H1 (cell line): Measurements from ENCODE around the gene URAD. TPM values are rescaled to one million over a fixed set of nuclear protein-coding genes. Genes with fewer than 3 reads are reported as not detected.

ENCODE experiments used
- CTCF ChIA-PET: fragments of 300-600 bp; sonication (Branson Sonifier 250); formaldehyde crosslinking; loops from one replicate; lab custom pipeline; 2021; ENCODE audit not compliant: partially characterized antibody; lab: Charles Lee
- POLR2A ChIA-PET: fragments of 300-600 bp; sonication (Branson Sonifier 250); formaldehyde crosslinking; loops from one replicate; lab custom pipeline; 2021; ENCODE audit warnings: inconsistent platforms; ENCODE audit not compliant: partially characterized antibody; lab: Charles Lee
- DNase-seq, 2 experiments: peaks; one replicate each; pipeline versions ENCODE4 v3.0.0 to v3.0.0-alpha.2; 2010 to 2022; ENCODE audit warnings: low spot score in 2 of 2, low read depth in 1 of 2, mixed read lengths in 1 of 2
- FAIRE-seq: peaks from 2 replicates; lab custom pipeline; 2011; peaks lifted over from hg19 to GRCh38; lab: Jason Lieb, UNC
- H2AFZ ChIP-seq: 2 replicates; pipeline ENCODE4 v1.8.1; 2012; ENCODE audit warnings: low read length, inconsistent platforms
- H2AK5ac ChIP-seq: 2 replicates; pipeline ENCODE4 v1.6.1; 2013; ENCODE audit warnings: low read depth, low read length
- H2BK120ac ChIP-seq: replicated peaks from 2 replicates; pipeline ENCODE3; 2013; ENCODE audit warnings: low read depth, low read length, inconsistent platforms
- H2BK12ac ChIP-seq: 2 replicates; pipeline ENCODE4 v1.6.1; 2013; ENCODE audit warnings: low read depth, low read length
- H2BK15ac ChIP-seq: 2 replicates; pipeline ENCODE4 v1.6.1; 2013; ENCODE audit warnings: low read length
- H2BK20ac ChIP-seq: 2 replicates; pipeline ENCODE4 v1.6.1; 2013; ENCODE audit warnings: low read length
- H2BK5ac ChIP-seq: 2 replicates; pipeline ENCODE4 v1.6.1; 2013; ENCODE audit warnings: low read depth, low read length
- H3K14ac ChIP-seq: 2 replicates; pipeline ENCODE4 v1.6.1; 2013; ENCODE audit warnings: inconsistent platforms; ENCODE audit not compliant: insufficient read length
- H3K18ac ChIP-seq: 2 replicates; pipeline ENCODE4 v1.6.1; 2013; ENCODE audit warnings: low read length; ENCODE audit errors: extremely low read depth
- H3K23ac ChIP-seq: 2 replicates; pipeline ENCODE4 v1.6.1; 2013; ENCODE audit warnings: inconsistent platforms; ENCODE audit not compliant: insufficient read length
- H3K23me2 ChIP-seq: 2 replicates; pipeline ENCODE4 v1.6.1; 2013; ENCODE audit warnings: low read depth, low read length
- H3K27ac ChIP-seq: 2 replicates; pipeline ENCODE4 v1.6.1; 2011; ENCODE audit warnings: low read depth, low read length, inconsistent platforms
- H3K27me3 ChIP-seq, 4 experiments: replicated peaks in 1 of 4; 1 replicate in 1 of 4; 2 replicates in 3 of 4; pipeline versions ENCODE4 v1.6.1 to v1.8.1; 2011 to 2013; ENCODE audit warnings: low read length in 3 of 4, mild to moderate bottlenecking in 3 of 4, inconsistent platforms in 2 of 4, mixed read lengths in 2 of 4, moderate library complexity in 1 of 4; ENCODE audit not compliant: control insufficient read depth in 3 of 4, insufficient read depth in 3 of 4; ENCODE audit errors: extremely low read depth in 1 of 4
- H3K36me3 ChIP-seq, 4 experiments: 2 replicates each; pipeline versions ENCODE4 v1.6.1 to v1.8.1; 2011 to 2013; ENCODE audit warnings: mild to moderate bottlenecking in 4 of 4, low read length in 3 of 4, moderate library complexity in 2 of 4, control low read depth in 1 of 4, inconsistent platforms in 1 of 4; ENCODE audit not compliant: insufficient read depth in 4 of 4, control insufficient read depth in 2 of 4
- H3K4ac ChIP-seq: replicated peaks from 2 replicates; pipeline ENCODE3; 2013; ENCODE audit warnings: low read length, low read depth, mixed read lengths, inconsistent platforms; ENCODE audit not compliant: insufficient read length
- H3K4me1 ChIP-seq, 4 experiments: replicated peaks in 1 of 4; 1 replicate in 1 of 4; 2 replicates in 3 of 4; pipeline versions ENCODE4 v1.6.1 to v1.8.1; 2011 to 2013; ENCODE audit warnings: low read length in 3 of 4, inconsistent platforms in 2 of 4, mixed read lengths in 1 of 4; ENCODE audit not compliant: insufficient read depth in 4 of 4, control insufficient read depth in 3 of 4
- H3K4me2 ChIP-seq, 2 experiments: 2 replicates each; pipeline versions ENCODE4 v1.6.1 to v1.8.1; 2011 to 2013; ENCODE audit warnings: low read depth in 2 of 2, low read length in 2 of 2, control low read depth in 1 of 2, inconsistent platforms in 1 of 2, mild to moderate bottlenecking in 1 of 2; ENCODE audit not compliant: insufficient read depth in 1 of 2
- H3K4me3 ChIP-seq, 4 experiments: fragments of 200-600, 300-600 bp in 1 of 4; sonication (generic), shearing (Covaris generic), sonication (Bioruptor Twin) in 1 of 4; 2 replicates each; pipeline versions ENCODE4 v1.5.1 to v1.8.1; 2011 to 2016; ENCODE audit warnings: low read length in 4 of 4, low read depth in 3 of 4, control low read depth in 2 of 4, inconsistent platforms in 2 of 4, mild to moderate bottlenecking in 2 of 4, mixed read lengths in 1 of 4, moderate library complexity in 1 of 4; ENCODE audit not compliant: insufficient read depth in 2 of 4; ENCODE audit errors: extremely low read depth in 1 of 4
- H3K56ac ChIP-seq: replicated peaks from 2 replicates; pipeline ENCODE3; 2013; ENCODE audit warnings: low read depth, mild to moderate bottlenecking, mixed read lengths, low read length, inconsistent platforms; ENCODE audit not compliant: insufficient read length
- H3K79me1 ChIP-seq: 2 replicates; pipeline ENCODE4 v1.6.1; 2013; ENCODE audit warnings: low read depth, low read length, control low read depth
- H3K79me2 ChIP-seq, 2 experiments: 2 replicates each; pipeline versions ENCODE4 v1.6.1 to v1.8.1; 2012 to 2013; ENCODE audit warnings: low read length in 2 of 2, mild to moderate bottlenecking in 2 of 2, inconsistent platforms in 1 of 2; ENCODE audit not compliant: insufficient read depth in 2 of 2, control insufficient read depth in 1 of 2
- H3K9ac ChIP-seq, 4 experiments: replicated peaks in 1 of 4; 1 replicate in 1 of 4; 2 replicates in 3 of 4; pipeline versions ENCODE4 v1.6.1 to v1.8.1; 2011 to 2013; ENCODE audit warnings: low read depth in 3 of 4, low read length in 3 of 4, control low read depth in 2 of 4, mild to moderate bottlenecking in 2 of 4, moderate library complexity in 2 of 4, inconsistent platforms in 1 of 4; ENCODE audit errors: extremely low read depth in 1 of 4
- H3K9me3 ChIP-seq, 2 experiments: 2 replicates each; pipeline versions ENCODE4 v1.6.1 to v1.8.1; 2012 to 2013; ENCODE audit warnings: mild to moderate bottlenecking in 2 of 2, moderate library complexity in 2 of 2, control low read depth in 1 of 2, inconsistent platforms in 1 of 2, low read depth in 1 of 2, low read length in 1 of 2, mixed read lengths in 1 of 2; ENCODE audit not compliant: insufficient read depth in 2 of 2
- H4K20me1 ChIP-seq, 2 experiments: replicated peaks in 1 of 2; 2 replicates each; pipeline versions ENCODE3 to v1.8.1; 2011 to 2013; ENCODE audit warnings: inconsistent platforms in 2 of 2, low read length in 2 of 2, mild to moderate bottlenecking in 1 of 2; ENCODE audit not compliant: insufficient read depth in 2 of 2, control insufficient read depth in 1 of 2
- H4K5ac ChIP-seq: 2 replicates; pipeline ENCODE4 v1.6.1; 2013; ENCODE audit warnings: low read length, low read depth, mixed read lengths, inconsistent platforms; ENCODE audit not compliant: insufficient read length
- H4K8ac ChIP-seq: 2 replicates; pipeline ENCODE4 v1.8.0; 2013; ENCODE audit warnings: mild to moderate bottlenecking, moderate library complexity, low read length, inconsistent platforms; ENCODE audit not compliant: insufficient read depth; ENCODE audit errors: extremely low read depth
- H4K91ac ChIP-seq: replicated peaks from 2 replicates; pipeline ENCODE3; 2013; ENCODE audit warnings: low read length, mixed read lengths, inconsistent platforms; ENCODE audit not compliant: insufficient read length
- RAD21 ChIP-seq, 2 experiments: IDR thresholded peaks in 1 of 2; conservative IDR thresholded peaks in 1 of 2; 2 replicates each; pipeline ENCODE4 v1.6.1; 2011; ENCODE audit warnings: low read depth in 2 of 2, low read length in 2 of 2, improper control_type of control experiment in 1 of 2, inconsistent platforms in 1 of 2, mild to moderate bottlenecking in 1 of 2, moderate library complexity in 1 of 2
- RXRA ChIP-seq: IDR thresholded peaks from 2 replicates; pipeline ENCODE4 v1.6.1; 2011; ENCODE audit warnings: low read depth, mild to moderate bottlenecking, low read length, moderate library complexity; ENCODE audit not compliant: insufficient read depth
- SAP30 ChIP-seq: fragments of 300-600 bp; sonication (generic); IDR thresholded peaks from 2 replicates; pipeline ENCODE4 v1.7.1; 2012; ENCODE audit warnings: low read length, moderate library complexity, mild to moderate bottlenecking, inconsistent platforms; ENCODE audit not compliant: insufficient read depth, insufficient replicate concordance
- TBP ChIP-seq: IDR thresholded peaks from 2 replicates; pipeline ENCODE4 v1.6.1; 2011; ENCODE audit warnings: low read depth, low read length, improper control_type of control experiment
- TCF12 ChIP-seq: IDR thresholded peaks from 2 replicates; pipeline ENCODE4 v1.6.1; 2011; ENCODE audit warnings: low read depth, mild to moderate bottlenecking, low read length
- TEAD4 ChIP-seq: IDR thresholded peaks from 2 replicates; pipeline ENCODE4 v1.6.1; 2012; ENCODE audit warnings: low read depth, low read length, inconsistent platforms, mixed read lengths
- YY1 ChIP-seq: IDR thresholded peaks from 2 replicates; pipeline ENCODE4 v1.6.1; 2011; ENCODE audit warnings: low read depth, mild to moderate bottlenecking, low read length
- WGBS, 2 experiments: shearing (Covaris generic) in 1 of 2; methylation state at CpG; one replicate each; pipeline versions ENCODE4 v1.1.6 to v1.1.7; 2013 to 2015; ENCODE audit warnings: low lambda C conversion rate in 2 of 2, mixed read lengths in 2 of 2, inconsistent platforms in 1 of 2, low coverage in 1 of 2, missing lambda C conversion rate in 1 of 2; ENCODE audit not compliant: insufficient replicate concordance in 2 of 2, insufficient coverage in 1 of 2, insufficient read length in 1 of 2; ENCODE audit errors: extremely low coverage in 1 of 2, missing lambda C conversion rate in 1 of 2; 5-methylcytosine and 5-hydroxymethylcytosine counted together
- polyA plus RNA-seq, 7 experiments: library from polyadenylated mRNA; depleted of rRNA in 3 of 7; stranded (reverse) in 5 of 7; unstranded in 2 of 7; fragments of >200 nt in 5 of 7; fragments of 200-250 nt in 2 of 7; gene quantifications; 1 replicate in 5 of 7; 2 replicates in 1 of 7; 4 replicates in 1 of 7; pipeline versions ENCODE4 v1.2.1 to v1.2.3, GENCODE V29; 2011 to 2013; ENCODE audit warnings: missing spikeins in 2 of 7, mixed read lengths in 2 of 7
- total RNA-seq: library from RNA; stranded (reverse); fragmentation: NEBNext Ultra II Directional; extraction: Animal tissue kit (Norgen Biotek cat#: 25700); gene quantifications from 2 replicates; pipeline ENCODE4 v1.2.1, GENCODE V29; 2021
- TF ChIP-seq, protein P1 (sequence below), 3 experiments: IDR thresholded peaks; 1 replicate in 2 of 3; 2 replicates in 1 of 3; pipeline versions ENCODE4 v1.5.1 to v1.6.1; 2011; ENCODE audit warnings: low read length in 3 of 3, mild to moderate bottlenecking in 3 of 3, inconsistent platforms in 2 of 3, low read depth in 1 of 3, moderate library complexity in 1 of 3; ENCODE audit not compliant: insufficient read depth in 1 of 3; ENCODE audit errors: control extremely low read depth in 1 of 3

URAD gene
- total and polyA plus RNA-seq, 2 of the 8 experiments (the other 6 are each of a cell fraction or from before 2014, with no cell fraction given) = not detected

DNA sequence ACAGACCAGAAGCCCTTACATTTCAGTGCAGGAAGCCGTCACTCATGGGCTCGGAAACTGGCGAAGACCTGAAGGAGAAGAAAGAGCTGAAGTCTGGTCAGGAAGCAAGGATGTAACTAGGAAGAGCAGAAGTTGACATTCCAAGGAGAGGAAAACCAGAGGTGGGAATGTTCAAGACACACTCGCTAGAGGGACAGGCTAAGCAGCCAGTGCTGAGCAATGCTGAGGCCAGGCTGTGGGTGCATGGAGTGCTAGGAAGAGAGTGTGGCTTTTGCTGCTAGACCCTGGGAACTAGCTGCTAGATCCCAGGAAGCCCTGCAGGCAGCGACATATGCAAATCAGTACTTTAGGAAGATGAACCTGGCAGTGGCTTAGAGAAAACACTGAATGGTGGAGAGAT is 12.1 kb upstream of the URAD start:
- POLR2A ChIA-PET = interaction anchor here (0.8 kb wide), 1 partner anchor 12 kb away, joined by 3 read pairs; no protein-coding TSS in a partner anchor
- Histone ChIP-seq H3K79me2 (no peaks in the 10 kb centered on the region), H4K5ac (no peak overlapping the region), H3K4me2 (peak overlapping the region in 1 of 2 experiments; percentile 37; a peak in 1 of 4 replicates), H3K9ac (no peak overlapping the region), H2BK12ac (no peak overlapping the region), H2BK5ac (no peak overlapping the region), H3K4me1 (peaks cover 0 to 8% (median 5%) of the 10 kb centered on the region in 4 experiments; a peak in 4 of 7 replicates), H3K4me3 (no peak overlapping the region), H3K14ac (no peak overlapping the region), H3K9me3 (no peaks in the 10 kb centered on the region), H3K27ac (no peak overlapping the region), H2BK20ac (no peak overlapping the region), H4K91ac (no peak overlapping the region), H4K20me1 (no peaks in the 10 kb centered on the region), H2AK5ac (no peak overlapping the region; the same call in 1 of the 2 replicates), H4K8ac (no peak overlapping the region), H3K36me3 (no peaks in the 10 kb centered on the region), H3K27me3 (no peaks in the 10 kb centered on the region)
- 55% methylated on average over 5 of the region's 5 CpGs; no CpG with 5 or more reads in 1 of the 2 experiments for WGBS, 2 experiments
- DNase-seq (no peak), FAIRE-seq (peak; percentile 36)
- TF ChIP-seq RAD21 (IDR thresholded peaks at IDR 0.05 in 1 of 2, conservative IDR thresholded peaks at IDR 0.05 in 1 of 2; ENCODE audit: low read depth in 2 of 2, low read length in 2 of 2) (peak in 1 of 2 experiments; percentile 24; a peak in 2 of 4 replicates), SAP30 (no peak), TBP (0 out of 2 replicates have a peak, but pooled peaks have one; percentile 15), TCF12 (no peak), TEAD4 (peak; percentile 64), RXRA (no peak), YY1 (no peak)
- TF ChIP-seq, protein P1, sequence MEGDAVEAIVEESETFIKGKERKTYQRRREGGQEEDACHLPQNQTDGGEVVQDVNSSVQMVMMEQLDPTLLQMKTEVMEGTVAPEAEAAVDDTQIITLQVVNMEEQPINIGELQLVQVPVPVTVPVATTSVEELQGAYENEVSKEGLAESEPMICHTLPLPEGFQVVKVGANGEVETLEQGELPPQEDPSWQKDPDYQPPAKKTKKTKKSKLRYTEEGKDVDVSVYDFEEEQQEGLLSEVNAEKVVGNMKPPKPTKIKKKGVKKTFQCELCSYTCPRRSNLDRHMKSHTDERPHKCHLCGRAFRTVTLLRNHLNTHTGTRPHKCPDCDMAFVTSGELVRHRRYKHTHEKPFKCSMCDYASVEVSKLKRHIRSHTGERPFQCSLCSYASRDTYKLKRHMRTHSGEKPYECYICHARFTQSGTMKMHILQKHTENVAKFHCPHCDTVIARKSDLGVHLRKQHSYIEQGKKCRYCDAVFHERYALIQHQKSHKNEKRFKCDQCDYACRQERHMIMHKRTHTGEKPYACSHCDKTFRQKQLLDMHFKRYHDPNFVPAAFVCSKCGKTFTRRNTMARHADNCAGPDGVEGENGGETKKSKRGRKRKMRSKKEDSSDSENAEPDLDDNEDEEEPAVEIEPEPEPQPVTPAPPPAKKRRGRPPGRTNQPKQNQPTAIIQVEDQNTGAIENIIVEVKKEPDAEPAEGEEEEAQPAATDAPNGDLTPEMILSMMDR (IDR thresholded peaks at IDR 0.05; ENCODE audit: control extremely low read depth in 1 of 3, insufficient read depth in 1 of 3, low read depth in 1 of 3, low read length in 3 of 3) = no peak
- TF ChIP-seq, all 59 proteins: peak for 3
- CTCF ChIA-PET = interaction anchor here (1.1 to 2.1 kb wide), 4 partner anchors 13 to 30 kb away, joined by 3 to 8 read pairs (median 3); no protein-coding TSS in a partner anchor
- no peak overlapping the region for H2BK120ac ChIP-seq
- H3K79me1 ChIP-seq = no peaks in the 10 kb centered on the region
- H3K23ac ChIP-seq = no peak overlapping the region
- no peak overlapping the region for H3K18ac ChIP-seq
- H2BK15ac ChIP-seq = 0 out of 2 replicates have a peak overlapping the region, but pooled peaks have one; percentile 40
- no peaks in the 10 kb centered on the region for H3K23me2 ChIP-seq
- H3K56ac ChIP-seq = no peak overlapping the region
- H3K4ac ChIP-seq = no peak overlapping the region
- H2AFZ ChIP-seq = no peak overlapping the region
